ENCODE data around the gene XPC.

XPC gene

GRCh38 chr3:14169871-14170270 is 8.5 kb downstream of the XPC start:
- no peak overlapping the region for H3K4me3 ChIP-seq (ENCODE audit: low read depth, low read length)
- TF ChIP-seq, protein P1, sequence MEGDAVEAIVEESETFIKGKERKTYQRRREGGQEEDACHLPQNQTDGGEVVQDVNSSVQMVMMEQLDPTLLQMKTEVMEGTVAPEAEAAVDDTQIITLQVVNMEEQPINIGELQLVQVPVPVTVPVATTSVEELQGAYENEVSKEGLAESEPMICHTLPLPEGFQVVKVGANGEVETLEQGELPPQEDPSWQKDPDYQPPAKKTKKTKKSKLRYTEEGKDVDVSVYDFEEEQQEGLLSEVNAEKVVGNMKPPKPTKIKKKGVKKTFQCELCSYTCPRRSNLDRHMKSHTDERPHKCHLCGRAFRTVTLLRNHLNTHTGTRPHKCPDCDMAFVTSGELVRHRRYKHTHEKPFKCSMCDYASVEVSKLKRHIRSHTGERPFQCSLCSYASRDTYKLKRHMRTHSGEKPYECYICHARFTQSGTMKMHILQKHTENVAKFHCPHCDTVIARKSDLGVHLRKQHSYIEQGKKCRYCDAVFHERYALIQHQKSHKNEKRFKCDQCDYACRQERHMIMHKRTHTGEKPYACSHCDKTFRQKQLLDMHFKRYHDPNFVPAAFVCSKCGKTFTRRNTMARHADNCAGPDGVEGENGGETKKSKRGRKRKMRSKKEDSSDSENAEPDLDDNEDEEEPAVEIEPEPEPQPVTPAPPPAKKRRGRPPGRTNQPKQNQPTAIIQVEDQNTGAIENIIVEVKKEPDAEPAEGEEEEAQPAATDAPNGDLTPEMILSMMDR (IDR thresholded peaks at IDR 0.05; ENCODE audit: low read depth, low read length): no peak

GRCh38 chr3:14169435-14169834 is 9.0 kb downstream of the XPC start:
- no peak overlapping the region for H3K4me3 ChIP-seq (ENCODE audit: low read depth, low read length)
- TF ChIP-seq, protein P1 (IDR thresholded peaks at IDR 0.05; ENCODE audit: low read depth, low read length): no peak

- H3K4me3 ChIP-seq (ENCODE audit: low read depth, low read length): no peak overlapping the region
- TF ChIP-seq, protein P1 (IDR thresholded peaks at IDR 0.05; ENCODE audit: low read depth, low read length): no peak
These were observed 11.4 kb downstream of the XPC start for GRCh38 chr3:14166877-14167603.

DNA sequence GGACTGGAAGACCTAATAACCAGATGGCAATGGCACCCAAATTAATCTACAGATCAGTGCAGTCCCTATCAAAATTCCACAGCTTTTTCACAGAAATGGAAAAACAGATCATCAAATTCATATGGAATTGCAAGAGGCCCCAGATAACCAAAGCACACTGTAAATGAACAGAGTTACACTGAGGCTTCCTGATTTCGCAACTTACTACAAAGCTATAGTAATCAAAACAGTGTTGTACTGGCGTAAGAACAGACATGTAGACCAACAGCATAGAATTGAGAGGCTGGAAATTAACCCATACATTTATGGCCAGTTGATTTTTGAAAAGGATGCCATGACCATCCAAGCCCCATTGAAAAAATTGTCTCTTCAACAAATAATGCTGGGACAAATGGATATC is 16.2 kb downstream of the XPC start:
- TF ChIP-seq, protein P1 (IDR thresholded peaks at IDR 0.05; ENCODE audit: low read depth, low read length): no peak

GRCh38 chr3:14161282-14161681 is 17.1 kb downstream of the XPC start:
- H3K4me3 ChIP-seq (ENCODE audit: low read depth, low read length): no peak overlapping the region
- TF ChIP-seq, protein P1 (IDR thresholded peaks at IDR 0.05; ENCODE audit: low read depth, low read length): no peak

More for the DNA sequence above, 16.2 kb downstream of the XPC start:
- H3K4me3 ChIP-seq (ENCODE audit: low read depth, low read length): no peak overlapping the region

- H3K4me3 ChIP-seq (ENCODE audit: low read depth, low read length): no peak overlapping the region
- TF ChIP-seq, protein P1 (IDR thresholded peaks at IDR 0.05; ENCODE audit: low read depth, low read length): no peak
These were observed 19.0 kb downstream of the XPC start for GRCh38 chr3:14159426-14159825.

GRCh38 chr3:14158370-14158769 is 20.0 kb downstream of the XPC start:
- TF ChIP-seq, protein P1 (IDR thresholded peaks at IDR 0.05; ENCODE audit: low read depth, low read length): no peak
- H3K4me3 ChIP-seq (ENCODE audit: low read depth, low read length): no peak overlapping the region
